Epithelial cell of esophagus (primary cell): ENCODE data around the gene LIN7A.
A peak's percentile ranks its signal among the peaks of the same experiment; 100 is the strongest.

Experiments
- DNase-seq: peaks from one replicate; pipeline ENCODE4 v3.0.0; 2010; ENCODE audit warnings: low read depth
- H3K4me3 ChIP-seq: 2 replicates; pipeline ENCODE4 v1.5.1; 2011; ENCODE audit warnings: mild to moderate bottlenecking, low read length, control low read depth
- CTCF ChIP-seq: IDR thresholded peaks from 2 replicates; pipeline ENCODE4 v1.5.1; 2011; ENCODE audit warnings: low read depth, mild to moderate bottlenecking, low read length, control low read depth, inconsistent platforms; ENCODE audit not compliant: insufficient read depth; ENCODE audit errors: missing control alignments

Gene LIN7A

DNA sequence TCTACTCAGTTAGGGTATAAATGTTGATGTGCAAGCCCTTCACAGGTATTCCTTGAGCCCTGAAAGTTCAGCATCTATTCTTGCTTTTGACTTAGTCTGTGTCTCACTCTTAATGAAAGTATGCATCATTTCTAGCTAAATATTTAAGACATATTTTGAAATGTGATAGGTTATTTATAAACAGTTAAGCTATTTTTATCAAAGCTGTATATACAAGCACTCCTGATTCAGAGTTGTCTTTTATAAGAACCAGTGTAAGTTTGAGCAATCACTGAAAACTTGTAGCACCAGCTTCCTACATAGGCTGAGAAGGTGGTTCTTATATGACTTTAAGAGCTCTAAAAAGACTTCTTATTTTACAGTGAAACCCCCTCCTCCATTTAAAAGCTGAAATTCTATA, 122.4 kb downstream of the LIN7A start:
- H3K4me3 ChIP-seq: no peak overlapping the region
- no peak for DNase-seq
- TF ChIP-seq CTCF: no peak

GRCh38 chr12:80814453-80814852, 123.3 kb downstream of the LIN7A start:
- TF ChIP-seq CTCF: no peak
- no peak overlapping the region for H3K4me3 ChIP-seq
- no peak for DNase-seq

GRCh38 chr12:80813820-80814219, 123.9 kb downstream of the LIN7A start:
- no peak for DNase-seq
- no peak overlapping the region for H3K4me3 ChIP-seq
- no peak for TF ChIP-seq CTCF

DNA sequence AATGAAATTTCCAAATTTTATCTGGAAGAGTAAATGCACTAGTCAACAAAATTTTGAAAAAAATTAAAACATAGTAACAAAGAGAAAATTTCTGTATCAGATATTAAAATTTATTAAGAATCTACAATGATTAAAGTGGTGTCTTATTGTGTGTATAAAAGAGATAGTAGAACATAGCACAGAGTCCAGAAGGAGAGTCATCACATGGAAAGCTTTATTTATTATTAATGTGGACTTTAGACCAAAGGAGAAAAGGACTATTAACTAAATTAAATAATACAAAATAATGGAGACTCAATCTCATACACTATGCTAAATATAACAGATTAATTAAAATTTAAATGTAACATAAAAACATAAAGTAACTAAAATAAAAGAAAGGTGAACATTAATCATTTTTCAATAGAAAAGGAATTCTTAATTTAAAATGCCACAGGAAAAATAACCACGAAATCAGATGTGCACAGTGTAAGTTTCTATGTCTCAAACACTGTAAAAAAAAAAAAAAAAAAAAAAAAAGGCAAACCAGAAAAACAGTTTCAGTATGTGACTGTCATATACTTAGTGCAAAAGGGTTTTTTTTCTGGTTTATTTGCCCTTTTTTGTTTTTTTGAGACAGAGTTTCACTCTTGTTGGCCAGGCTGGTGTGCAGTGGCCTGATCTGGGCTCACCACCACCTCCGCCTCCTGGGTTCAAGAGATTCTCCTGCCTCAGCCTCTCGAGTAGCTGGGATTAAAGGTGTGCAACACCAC, 125.6 kb downstream of the LIN7A start:
- no peak for DNase-seq
- no peak overlapping the region for H3K4me3 ChIP-seq
- no peak for TF ChIP-seq CTCF

DNA sequence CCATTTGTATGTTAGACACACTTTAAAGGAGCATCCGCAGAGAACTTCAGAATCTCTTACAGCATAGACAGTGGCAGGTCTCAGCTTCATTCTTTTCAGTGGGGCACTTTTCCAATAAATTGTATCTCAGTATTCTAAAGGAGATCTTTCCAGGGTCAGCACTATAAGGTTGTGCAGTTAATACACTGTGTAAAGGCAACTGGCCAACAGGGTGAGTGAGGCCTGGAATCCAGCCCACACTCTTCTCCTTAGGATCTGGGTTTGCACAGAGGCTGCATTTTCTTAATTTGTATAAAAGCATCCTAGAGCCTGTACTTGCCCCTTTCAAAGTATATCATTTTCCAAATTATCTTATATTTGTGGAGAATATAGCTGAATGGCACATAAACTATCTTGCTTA, 126.9 kb downstream of the LIN7A start:
- no peak overlapping the region for H3K4me3 ChIP-seq
- no peak for DNase-seq
- TF ChIP-seq CTCF: no peak

GRCh38 chr12:80807640-80808288, 130.0 kb downstream of the LIN7A start:
- TF ChIP-seq CTCF: no peak
- no peak overlapping the region for H3K4me3 ChIP-seq
- no peak for DNase-seq

DNA sequence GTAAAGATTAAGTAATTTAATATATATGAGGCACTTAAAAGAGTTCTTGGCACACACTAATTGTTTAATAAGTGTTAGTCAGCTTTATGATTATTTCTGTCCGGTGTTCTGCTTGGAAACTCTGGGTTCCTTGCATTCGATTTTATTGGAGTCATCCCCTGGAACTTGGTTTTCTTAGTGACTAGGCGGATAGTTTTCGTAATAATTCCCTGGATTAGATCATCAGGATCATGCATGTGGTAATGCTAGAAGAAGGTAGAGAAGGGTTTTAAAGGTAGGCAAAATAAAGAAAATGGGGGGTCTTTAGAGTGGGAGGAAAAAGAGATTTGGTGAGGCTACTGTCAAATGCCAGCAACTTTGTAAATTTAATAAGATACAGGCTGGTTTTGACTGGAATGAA, 132.6 kb downstream of the LIN7A start:
- TF ChIP-seq CTCF: no peak
- no peak overlapping the region for H3K4me3 ChIP-seq
- peak; percentile 10 for DNase-seq
